ENCODE results near the gene MMP20.
"Not testable (repeated sequence)": the region's sequence is repeated elsewhere in the genome, so short reads cannot be mapped to it uniquely, and the experiment has no call there.

DNA sequence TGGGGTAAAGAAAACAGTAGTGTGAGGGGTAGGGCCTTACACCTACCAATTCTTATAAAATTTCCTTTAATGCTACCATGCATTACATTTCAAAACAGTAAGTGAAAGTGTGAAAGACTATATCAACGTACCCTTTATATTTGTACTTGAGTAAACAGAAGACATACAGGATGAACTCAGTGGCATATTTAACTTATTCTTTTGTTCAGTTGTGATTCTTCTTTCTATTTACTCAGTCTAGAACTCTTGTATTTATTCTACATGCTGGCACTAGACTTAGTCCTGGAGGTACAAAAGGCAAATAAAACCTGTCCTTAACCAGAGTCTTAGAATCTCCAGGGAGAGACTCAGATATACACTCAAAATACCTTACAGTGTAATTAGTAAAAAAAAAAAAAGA, 4.8 kb upstream of the MMP20 start:
- not testable (repeated sequence) for TF ChIP-seq CTCF (conservative IDR thresholded peaks at IDR 0.05 in 1 of 2, IDR thresholded peaks at IDR 0.05 in 1 of 2; ENCODE audit: extremely low read depth in 1 of 2, insufficient read depth in 1 of 2, low read depth in 1 of 2, low read length in 2 of 2); EZH2 (IDR thresholded peaks at IDR 0.05; ENCODE audit: borderline replicate concordance, low read length)

All from mammary epithelial cell (primary cell).